Measurements from ENCODE around the gene PSMB9. TPM values are rescaled to one million over a fixed set of nuclear protein-coding genes. Genes with fewer than 3 reads are reported as not detected.

PSMB9 gene
- total and polyA plus RNA-seq, 9 of the 15 experiments (the other 6 are each of a cell fraction or from before 2014, with no cell fraction given): 1.1 to 3.7 (median 2.4) TPM

DNA sequence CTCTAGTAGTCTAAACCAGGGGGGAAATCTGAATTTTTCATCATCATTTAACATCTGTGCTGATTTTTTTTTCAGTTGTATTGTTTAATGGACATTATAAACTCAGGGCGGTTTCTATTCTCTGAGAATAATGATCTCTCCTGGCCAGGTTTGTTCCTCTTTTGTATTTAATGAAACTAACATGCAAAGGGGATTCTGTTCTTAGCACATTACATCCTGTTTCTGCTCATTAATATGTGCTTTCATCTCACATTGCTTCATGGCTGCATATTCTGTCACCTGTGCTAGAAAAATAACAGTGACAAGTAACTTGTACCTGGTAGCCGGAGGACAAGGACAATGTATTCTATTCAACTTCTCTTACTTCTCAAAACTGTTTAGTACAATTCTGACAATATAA is 38.0 kb upstream of the PSMB9 start:
- in situ Hi-C loops (cut with MboI) (no loop called here), intact Hi-C loops (cut with micrococcal nuclease) (no loop called here)
- no TSS peak for BruUV-seq (replicated peaks)
- CTCF ChIA-PET (ENCODE audit: low intra/inter-chr PET ratio): no interaction called here
- Histone ChIP-seq H3K79me2 (ENCODE audit: control insufficient read depth, insufficient read depth, low read length) (no peaks in the 10 kb centered on the region), H4K20me1 (replicated peaks; ENCODE audit: control insufficient read depth, insufficient read depth, low read length) (no peaks in the 10 kb centered on the region), H3K9me3 (replicated peaks; ENCODE audit: control insufficient read depth, insufficient read depth, low read depth, low read length) (no peaks in the 10 kb centered on the region), H3K27me3 (ENCODE audit: control insufficient read depth in 2 of 2, insufficient read depth in 2 of 2, low read length in 2 of 2) (peaks cover 6 to 18% of the 10 kb centered on the region in 2 experiments; a peak in 4 of 5 replicates), H3K4me2 (ENCODE audit: insufficient read depth, low read length) (no peak overlapping the region), H3K4me1 (replicated peaks in 1 of 2; ENCODE audit: control insufficient read depth in 2 of 2, insufficient read depth in 2 of 2, low read length in 2 of 2) (no peaks in the 10 kb centered on the region; a peak in 1 of 5 replicates), H3K9me1 (ENCODE audit: control insufficient read depth, insufficient read depth, low read length) (peaks cover 3% of the 10 kb centered on the region), H3K4me3 (no peak overlapping the region), H3K36me3 (ENCODE audit: control insufficient read depth, insufficient read depth, low read length) (no peaks in the 10 kb centered on the region), H3K9ac (ENCODE audit: insufficient read depth in 1 of 2, low read depth in 2 of 2, low read length in 2 of 2) (no peak overlapping the region), H2AFZ (ENCODE audit: low read depth, low read length) (no peak overlapping the region), H3K27ac (ENCODE audit: extremely low read depth, low read depth, low read length) (no peak overlapping the region)
- POLR2A ChIA-PET: interaction anchor here (1.9 kb wide), 1 partner anchor 17 kb away, joined by 5 read pairs; no protein-coding TSS in a partner anchor
- TF ChIP-seq ZNF184 (CRISPR knock-in tag; IDR thresholded peaks at IDR 0.05) (no peak), MBD2 (IDR thresholded peaks at IDR 0.05; ENCODE audit: borderline replicate concordance, low read depth) (no peak), TSC22D4 (tag; IDR thresholded peaks at IDR 0.05) (no peak), KAT2B (IDR thresholded peaks at IDR 0.05; ENCODE audit: low read depth, low read length) (no peak), ZNF316 (IDR thresholded peaks at IDR 0.05) (no peak), CBX2 (IDR thresholded peaks at IDR 0.05; ENCODE audit: insufficient read depth, low read length, poor library complexity, severe bottlenecking) (no peak), MTF1 (CRISPR knock-in tag; IDR thresholded peaks at IDR 0.05; ENCODE audit: borderline replicate concordance) (no peak), ETV1 (tag; conservative IDR thresholded peaks at IDR 0.05; ENCODE audit: low read depth) (no peak), ZNF717 (CRISPR knock-in tag; IDR thresholded peaks at IDR 0.05) (no peak), SMARCC2 (IDR thresholded peaks at IDR 0.05; ENCODE audit: low read depth) (no peak), POLR2B (IDR thresholded peaks at IDR 0.05; ENCODE audit: low read depth, partially characterized antibody) (no peak), TCF7L2 (IDR thresholded peaks at IDR 0.05; ENCODE audit: low read depth, low read length) (no peak), NCOA1 (IDR thresholded peaks at IDR 0.05; ENCODE audit: low read depth) (no peak), HOXB6 (CRISPR knock-in tag; IDR thresholded peaks at IDR 0.05; ENCODE audit: borderline replicate concordance) (no peak), KLF1 (tag; IDR thresholded peaks at IDR 0.05) (no peak)
- TF ChIP-seq, protein P1, sequence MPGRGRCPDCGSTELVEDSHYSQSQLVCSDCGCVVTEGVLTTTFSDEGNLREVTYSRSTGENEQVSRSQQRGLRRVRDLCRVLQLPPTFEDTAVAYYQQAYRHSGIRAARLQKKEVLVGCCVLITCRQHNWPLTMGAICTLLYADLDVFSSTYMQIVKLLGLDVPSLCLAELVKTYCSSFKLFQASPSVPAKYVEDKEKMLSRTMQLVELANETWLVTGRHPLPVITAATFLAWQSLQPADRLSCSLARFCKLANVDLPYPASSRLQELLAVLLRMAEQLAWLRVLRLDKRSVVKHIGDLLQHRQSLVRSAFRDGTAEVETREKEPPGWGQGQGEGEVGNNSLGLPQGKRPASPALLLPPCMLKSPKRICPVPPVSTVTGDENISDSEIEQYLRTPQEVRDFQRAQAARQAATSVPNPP (IDR thresholded peaks at IDR 0.05; ENCODE audit: borderline replicate concordance, insufficient read depth, insufficient read length): no peak
- TF ChIP-seq, protein P2, sequence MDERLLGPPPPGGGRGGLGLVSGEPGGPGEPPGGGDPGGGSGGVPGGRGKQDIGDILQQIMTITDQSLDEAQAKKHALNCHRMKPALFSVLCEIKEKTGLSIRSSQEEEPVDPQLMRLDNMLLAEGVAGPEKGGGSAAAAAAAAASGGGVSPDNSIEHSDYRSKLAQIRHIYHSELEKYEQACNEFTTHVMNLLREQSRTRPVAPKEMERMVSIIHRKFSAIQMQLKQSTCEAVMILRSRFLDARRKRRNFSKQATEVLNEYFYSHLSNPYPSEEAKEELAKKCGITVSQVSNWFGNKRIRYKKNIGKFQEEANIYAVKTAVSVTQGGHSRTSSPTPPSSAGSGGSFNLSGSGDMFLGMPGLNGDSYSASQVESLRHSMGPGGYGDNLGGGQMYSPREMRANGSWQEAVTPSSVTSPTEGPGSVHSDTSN (CRISPR knock-in tag; IDR thresholded peaks at IDR 0.05; ENCODE audit: low read depth): no peak
- TF ChIP-seq, protein P2 (tag; conservative IDR thresholded peaks at IDR 0.05; ENCODE audit: low read depth): no peak
- TF ChIP-seq, protein P3, sequence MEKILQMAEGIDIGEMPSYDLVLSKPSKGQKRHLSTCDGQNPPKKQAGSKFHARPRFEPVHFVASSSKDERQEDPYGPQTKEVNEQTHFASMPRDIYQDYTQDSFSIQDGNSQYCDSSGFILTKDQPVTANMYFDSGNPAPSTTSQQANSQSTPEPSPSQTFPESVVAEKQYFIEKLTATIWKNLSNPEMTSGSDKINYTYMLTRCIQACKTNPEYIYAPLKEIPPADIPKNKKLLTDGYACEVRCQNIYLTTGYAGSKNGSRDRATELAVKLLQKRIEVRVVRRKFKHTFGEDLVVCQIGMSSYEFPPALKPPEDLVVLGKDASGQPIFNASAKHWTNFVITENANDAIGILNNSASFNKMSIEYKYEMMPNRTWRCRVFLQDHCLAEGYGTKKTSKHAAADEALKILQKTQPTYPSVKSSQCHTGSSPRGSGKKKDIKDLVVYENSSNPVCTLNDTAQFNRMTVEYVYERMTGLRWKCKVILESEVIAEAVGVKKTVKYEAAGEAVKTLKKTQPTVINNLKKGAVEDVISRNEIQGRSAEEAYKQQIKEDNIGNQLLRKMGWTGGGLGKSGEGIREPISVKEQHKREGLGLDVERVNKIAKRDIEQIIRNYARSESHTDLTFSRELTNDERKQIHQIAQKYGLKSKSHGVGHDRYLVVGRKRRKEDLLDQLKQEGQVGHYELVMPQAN (IDR thresholded peaks at IDR 0.05; ENCODE audit: borderline replicate concordance): no peak
- no peak for DNase-seq (ENCODE audit: extremely low read depth in 1 of 4, low spot score in 3 of 4)
- FAIRE-seq: no peak
- no peak for ATAC-seq
- WGBS (ENCODE audit: insufficient coverage, low coverage, missing lambda C conversion rate): 28% methylated on average over 2 of the region's 2 CpGs

All from K562 (cell line).